HG03066 (cell line): ENCODE measurements around the gene CACNA1D.

Experiments used
- ATAC-seq: cut with Tn5 transposase; IDR thresholded peaks from one replicate; pipeline ENCODE4 v1.9.1; 2021; ENCODE audit warnings: low read depth; ENCODE audit not compliant: unreplicated experiment

The CACNA1D gene

DNA sequence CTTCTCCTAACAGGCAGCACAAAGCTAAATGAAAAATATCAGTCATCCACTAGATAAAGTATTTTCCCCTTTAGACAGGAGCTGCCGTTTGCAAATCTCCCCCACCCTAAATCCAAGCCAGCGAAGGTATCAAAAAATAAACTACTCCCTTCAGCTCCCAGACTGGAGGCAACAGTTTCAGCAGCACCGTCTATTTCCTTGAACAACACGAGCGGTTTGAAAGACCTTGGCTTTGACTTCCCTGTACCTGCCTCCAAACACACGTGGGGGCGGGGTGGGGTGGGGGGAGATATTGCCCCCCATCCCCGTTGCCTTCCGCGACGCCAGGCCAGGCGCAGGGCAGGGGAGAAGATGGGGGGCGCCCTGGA is 832 bp upstream of the CACNA1D start:
- ATAC-seq, result no peak

DNA sequence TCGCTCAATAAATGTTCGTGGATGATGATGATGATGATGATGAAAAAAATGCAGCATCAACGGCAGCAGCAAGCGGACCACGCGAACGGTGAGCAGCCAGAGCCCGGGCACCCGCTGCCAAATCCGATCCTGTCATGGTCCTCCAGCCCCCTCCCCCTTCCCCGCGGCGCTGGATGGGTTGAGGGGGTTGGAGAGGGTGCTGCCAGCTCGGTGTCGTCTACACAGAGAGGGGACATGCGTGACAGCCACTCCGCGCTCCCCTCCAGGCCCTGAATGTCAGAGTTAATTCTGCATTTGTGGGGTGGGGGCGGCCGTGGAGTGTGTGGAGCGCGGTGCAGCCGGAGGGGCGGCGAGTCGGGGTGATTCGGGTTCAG is 722 bp downstream of the CACNA1D start:
- no peak for ATAC-seq

DNA sequence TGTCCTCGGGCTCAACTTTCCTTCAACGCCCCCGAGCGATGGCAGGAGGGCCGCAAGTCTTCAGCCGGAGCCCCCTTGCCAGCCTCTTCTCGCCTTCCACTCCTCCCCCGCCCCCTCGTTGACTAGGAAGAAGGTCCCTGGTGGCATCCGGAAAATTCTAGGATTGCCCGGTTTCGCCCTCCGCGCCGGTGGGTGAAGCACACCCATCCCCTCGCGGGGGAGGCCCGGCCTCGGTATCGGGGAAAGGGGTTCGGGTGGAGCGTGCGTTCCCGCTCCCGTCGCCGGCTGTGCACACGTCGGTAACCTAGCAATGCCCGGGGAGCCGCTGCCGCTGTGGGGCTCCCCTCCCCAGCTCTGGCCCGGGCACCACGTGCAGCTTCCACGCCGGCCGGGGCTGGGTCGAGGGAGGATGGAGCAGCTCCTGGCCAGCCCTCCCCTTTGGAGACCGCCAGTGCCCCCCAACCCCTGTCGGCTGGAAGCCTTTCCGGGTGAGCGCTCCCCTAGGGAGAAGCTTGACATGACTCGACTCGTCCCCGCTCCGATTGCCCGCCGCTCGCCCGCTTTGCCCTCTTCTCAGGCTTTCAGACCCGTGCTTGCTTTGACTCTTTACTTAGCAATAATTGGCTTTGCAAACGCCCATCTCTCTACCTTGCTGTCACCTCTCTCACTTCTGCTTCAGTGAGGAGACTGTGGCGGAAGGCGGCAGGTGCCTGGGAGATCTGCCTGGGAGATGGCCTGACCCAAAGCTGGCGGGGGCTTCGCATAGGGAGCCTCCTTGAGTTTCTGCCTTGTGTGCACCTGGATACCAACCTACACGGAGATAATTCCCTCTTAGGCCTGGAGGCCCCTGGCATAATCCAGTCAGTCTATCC is 1.3 kb downstream of the CACNA1D start:
- ATAC-seq, result no peak

DNA sequence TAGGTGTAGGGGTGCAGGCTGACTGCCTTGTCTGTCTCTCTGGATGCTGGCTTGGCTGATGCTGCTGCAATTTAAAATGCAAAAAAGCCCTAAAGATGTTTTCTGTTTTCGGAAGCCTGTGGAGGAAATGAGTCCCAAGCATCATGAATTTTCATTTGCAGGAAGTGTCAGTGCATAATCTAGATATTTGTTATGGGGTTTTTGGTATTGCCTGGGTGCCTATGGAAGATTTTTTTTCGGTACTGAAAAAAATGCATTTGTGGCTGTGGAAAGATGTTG is 1.9 kb downstream of the CACNA1D start:
- no peak for ATAC-seq

DNA sequence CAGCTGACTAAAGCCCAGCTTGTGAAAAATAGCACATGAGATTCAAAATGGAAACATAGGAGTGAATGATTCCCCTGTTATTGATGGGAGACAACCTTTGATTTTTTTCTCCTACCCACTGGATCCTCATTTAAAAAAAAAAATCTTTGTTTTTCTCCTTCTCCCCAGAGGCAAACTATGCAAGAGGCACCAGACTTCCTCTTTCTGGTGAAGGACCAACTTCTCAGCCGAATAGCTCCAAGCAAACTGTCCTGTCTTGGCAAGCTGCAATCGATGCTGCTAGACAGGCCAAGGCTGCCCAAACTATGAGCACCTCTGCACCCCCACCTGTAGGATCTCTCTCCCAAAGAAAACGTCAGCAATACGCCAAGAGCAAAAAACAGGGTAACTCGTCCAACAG is 2.6 kb downstream of the CACNA1D start:
- ATAC-seq, result no peak

DNA sequence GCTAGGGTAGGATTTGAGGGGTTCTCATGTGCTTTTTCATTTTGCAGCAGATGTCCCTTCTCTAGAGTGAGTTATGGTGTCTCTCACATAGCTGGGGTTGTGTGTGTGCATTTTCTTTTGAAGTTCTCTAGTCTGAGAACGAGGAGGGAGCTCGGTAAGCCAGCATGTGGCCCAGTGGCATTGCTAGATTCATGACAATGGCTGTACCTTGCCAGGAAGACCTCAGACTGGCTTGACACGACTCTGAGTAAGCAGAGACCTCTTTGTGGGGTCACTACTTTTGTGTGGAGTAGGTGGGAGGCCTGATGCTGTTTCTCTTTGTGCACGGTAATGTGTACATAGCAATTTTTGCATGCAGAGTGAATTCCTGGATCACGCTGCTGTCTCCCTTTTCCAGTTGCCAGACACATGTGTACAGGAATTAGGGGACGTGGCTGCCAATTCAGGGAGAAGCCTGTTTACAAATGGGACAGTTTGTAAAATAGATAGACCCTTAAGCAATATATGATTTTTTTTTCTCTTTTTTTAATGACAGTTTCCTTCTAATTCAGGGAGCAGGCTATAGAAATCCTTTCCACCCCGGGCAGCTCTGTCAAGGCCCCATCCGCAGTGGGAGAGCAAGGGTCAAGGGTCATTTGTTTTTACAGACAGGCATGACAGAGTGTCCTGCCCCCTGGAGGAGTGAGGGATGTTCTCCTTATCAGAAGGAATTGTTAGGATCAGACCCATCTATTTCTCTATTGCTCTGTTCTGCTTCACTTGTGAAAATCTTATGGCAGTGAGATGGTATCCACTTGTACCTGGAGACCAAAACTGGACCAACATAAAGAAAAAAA is 4.6 kb downstream of the CACNA1D start:
- no peak for ATAC-seq

- no peak for ATAC-seq
Measured at GRCh38 chr3:53500165-53500777, 5.9 kb downstream of the CACNA1D start.

GRCh38 chr3:53501178-53501577 is 6.8 kb downstream of the CACNA1D start:
- ATAC-seq, result no peak

GRCh38 chr3:53502737-53503136 is 8.3 kb downstream of the CACNA1D start:
- ATAC-seq, result no peak

DNA sequence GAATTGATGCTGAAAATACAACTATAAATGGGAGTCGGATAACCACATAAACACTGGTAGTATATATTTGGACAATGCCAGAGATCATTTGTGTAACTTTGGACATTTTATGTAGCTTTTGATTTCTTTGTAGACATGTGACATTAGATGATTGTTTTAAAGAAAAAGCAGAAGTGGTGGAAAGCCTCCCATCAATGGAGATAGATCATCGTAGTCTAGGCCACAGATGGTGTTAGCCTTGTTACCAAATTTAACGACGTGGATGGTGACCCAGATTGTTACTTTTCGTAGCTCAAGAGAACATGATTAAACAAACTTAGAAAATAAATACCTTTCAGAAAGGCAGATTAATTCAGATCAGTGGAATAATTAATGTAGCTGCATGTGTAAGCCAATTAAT is 8.8 kb downstream of the CACNA1D start:
- no peak for ATAC-seq

GRCh38 chr3:53506110-53506762 is 11.8 kb downstream of the CACNA1D start:
- no peak for ATAC-seq

DNA sequence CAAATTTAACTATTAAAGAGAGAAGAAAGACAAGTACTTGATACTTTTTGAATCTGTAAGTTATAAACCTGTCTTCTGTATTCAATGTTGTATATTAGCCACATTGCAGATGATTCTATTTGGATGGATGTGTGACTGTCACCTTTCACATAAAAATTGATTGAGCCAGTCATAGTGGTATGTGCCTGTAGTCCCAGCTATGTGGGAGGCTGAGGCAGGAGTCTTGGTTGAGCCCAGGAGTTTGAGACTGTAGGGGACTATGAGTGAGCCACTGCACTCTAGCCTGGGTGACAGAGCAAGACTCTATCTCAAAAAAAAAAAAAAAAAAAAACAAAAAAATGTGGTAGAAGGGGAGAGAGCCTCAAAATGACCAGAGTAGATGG is 12.3 kb downstream of the CACNA1D start:
- ATAC-seq, result no peak

GRCh38 chr3:53509494-53509893 is 15.1 kb downstream of the CACNA1D start:
- ATAC-seq, result no peak

GRCh38 chr3:53510508-53510907 is 16.1 kb downstream of the CACNA1D start:
- ATAC-seq, result no peak

DNA sequence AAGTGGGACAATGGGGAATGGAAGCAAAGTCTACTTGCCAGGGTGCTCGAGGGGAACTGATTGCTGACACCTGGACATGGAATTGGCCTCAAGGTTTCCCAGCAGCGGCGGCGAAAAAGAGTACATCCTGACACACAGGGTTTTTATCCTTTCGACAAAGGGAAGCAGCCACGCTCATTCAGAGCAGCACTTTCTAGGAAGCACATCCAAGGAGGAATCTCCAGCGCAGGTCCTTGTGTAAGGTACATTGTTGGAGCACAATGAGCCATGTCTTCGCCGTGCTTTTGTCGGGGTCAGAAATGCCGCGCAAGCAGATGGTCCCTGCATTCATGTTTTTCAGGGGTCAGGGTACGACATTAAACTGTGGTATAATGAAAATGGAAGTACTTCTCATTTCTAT is 16.8 kb downstream of the CACNA1D start:
- no peak for ATAC-seq

DNA sequence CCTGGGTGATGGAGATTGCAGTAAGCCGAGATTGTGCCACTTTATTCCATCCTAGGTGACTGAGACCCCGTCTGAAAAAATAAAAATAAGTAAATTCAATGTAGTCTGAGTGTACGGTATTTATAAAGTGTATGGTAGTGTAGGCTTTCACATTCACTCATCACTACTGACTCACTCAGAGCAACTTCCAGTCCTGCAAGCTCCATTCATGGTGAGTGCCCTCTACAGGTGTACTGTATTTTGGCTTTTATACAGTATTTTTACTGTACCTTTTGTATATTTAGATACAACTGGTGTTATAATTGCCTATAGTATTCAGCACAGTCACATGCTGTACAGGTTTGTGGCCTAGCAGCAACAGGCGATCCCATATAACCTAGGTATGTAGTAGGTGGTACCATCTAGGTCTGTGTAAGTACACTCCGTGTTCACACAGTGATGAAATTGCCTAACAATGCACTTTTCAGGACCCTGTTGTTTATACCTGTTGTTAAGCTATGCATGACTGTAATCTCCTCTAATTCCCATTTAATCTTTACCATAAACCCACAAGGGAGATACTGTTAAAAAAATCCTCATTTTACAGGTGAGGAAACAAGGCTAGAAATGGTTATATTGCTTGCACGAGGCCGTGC is 19.3 kb downstream of the CACNA1D start:
- no peak for ATAC-seq

DNA sequence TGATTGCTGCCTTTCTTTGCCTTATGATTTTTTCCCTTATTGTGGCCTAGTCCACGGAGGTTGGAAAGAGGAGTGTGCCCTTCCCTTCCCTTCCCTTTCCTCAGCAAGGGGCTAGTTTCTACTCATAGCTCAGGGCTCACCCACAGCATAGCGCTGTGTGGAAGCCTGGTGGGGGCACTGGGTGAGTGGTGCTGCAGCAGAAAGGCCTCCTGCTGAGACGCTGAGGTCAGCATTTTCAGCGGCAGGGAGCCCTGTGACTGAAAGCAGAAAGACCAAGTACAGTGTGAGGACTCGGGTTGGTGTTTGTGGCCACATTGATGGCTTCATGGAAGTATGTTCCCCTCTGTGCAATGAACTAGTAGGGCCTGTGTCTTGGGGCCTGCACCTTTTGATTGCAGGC is 21.9 kb downstream of the CACNA1D start:
- ATAC-seq, result no peak

DNA sequence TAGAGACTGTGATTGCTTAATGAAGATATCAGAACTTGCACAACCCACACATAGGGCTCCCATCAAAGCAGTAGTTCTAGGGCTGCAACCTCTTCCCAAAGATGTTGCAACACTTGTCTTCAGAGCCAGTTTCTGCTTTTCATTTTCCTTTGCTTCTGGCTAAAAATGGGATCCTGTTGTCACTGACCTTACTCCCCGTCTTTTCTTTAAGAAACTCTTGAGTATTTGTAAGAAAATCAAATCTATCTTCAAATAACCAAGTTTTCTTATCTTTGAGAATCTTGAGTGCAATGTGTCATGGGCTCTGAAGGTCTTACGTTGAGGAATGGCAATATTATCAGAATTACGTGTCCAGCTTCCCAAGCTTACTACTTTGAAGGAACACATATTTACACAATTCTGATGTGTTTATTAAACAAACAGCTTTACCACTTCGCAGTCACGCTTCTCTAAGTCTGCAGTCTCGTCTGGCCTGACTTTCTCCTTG is 24.1 kb downstream of the CACNA1D start:
- no peak for ATAC-seq

DNA sequence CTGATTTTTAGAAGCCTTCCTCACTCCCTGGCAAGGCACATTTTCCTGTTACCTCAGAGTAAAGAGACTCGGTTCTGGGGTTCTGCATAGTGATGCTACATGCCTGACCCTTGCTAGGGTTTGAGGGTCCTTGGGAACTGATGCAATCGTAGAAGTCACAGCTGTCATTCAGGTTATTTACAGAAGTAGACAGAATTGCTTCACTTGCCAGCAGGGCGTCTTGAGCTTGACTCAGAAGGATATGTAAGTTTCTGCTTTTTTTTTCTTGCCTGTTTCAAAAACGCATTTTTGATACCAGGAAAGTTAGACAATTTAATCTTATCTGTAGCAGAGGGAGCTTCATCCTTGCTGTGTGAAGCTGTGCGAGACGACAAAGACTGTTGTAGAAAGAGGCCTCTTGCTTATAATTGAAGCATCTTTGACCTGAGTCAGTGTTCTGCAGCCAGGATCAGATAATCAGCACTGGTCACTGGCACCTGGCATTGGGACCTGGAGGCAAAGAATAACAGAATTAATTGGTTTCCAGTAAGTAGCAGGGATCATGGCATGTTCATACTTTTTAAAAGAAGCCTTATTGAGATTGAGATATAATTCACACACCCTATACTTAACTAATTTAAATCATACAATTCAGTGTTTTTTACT is 24.8 kb downstream of the CACNA1D start:
- ATAC-seq, result no peak

- no peak for ATAC-seq
Measured at GRCh38 chr3:53523346-53523745, 28.9 kb downstream of the CACNA1D start.
